Body of pancreas (tissue), 4 donors: ENCODE results near the gene PHGDH.

ENCODE experiments used
- CTCF ChIP-seq, 7 experiments: fragments of 450-650 bp in 4 of 7; fragments of 200-600 bp in 3 of 7; sonication (generic) in 3 of 7; IDR thresholded peaks; one replicate each; pipeline ENCODE4 v1.5.1; 2016 to 2019; ENCODE audit warnings: antibody characterized with exemption in 7 of 7
- POLR2A ChIP-seq, 3 donors: fragments of 450-650 bp; IDR thresholded peaks; one replicate each; pipeline ENCODE4 v1.6.1; 2016; ENCODE audit warnings: antibody characterized with exemption in 3 of 3, mild to moderate bottlenecking in 2 of 3

- TF ChIP-seq CTCF (IDR thresholded peaks at IDR 0.05) (no peak), POLR2A (IDR thresholded peaks at IDR 0.05) (no peak)
Measured at GRCh38 chr1:119731060-119731459, 19.3 kb downstream of the PHGDH start.
